RCC 7860 (cell line): ENCODE results near the gene PDZRN4.

ENCODE experiments used
- DNase-seq: peaks from one replicate; pipeline ENCODE4 v3.0.0-alpha.2; 2015; ENCODE audit warnings: low spot score
- FAIRE-seq: peaks from 2 replicates; lab custom pipeline; 2012; peaks lifted over from hg19 to GRCh38; lab: Jason Lieb, UNC

Gene PDZRN4

DNA sequence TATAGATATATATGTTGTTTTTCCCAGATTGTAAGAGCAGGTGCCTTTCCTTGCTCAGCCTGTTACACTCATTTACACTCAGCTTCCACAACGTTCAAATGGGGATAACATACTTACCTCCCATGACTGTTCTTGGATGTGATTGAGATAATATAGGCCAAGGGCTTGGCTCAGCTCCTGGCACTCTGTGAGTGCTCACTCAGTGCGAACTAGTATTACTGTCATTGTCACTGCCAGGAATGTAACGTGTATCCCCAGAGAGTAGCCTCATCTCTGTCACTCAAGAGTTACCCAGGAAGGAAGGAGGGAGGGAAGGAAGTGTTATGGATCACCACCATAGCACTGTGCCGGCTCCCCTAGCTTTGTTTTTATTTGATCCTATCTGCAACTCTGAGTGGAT is 307.9 kb downstream of the PDZRN4 start:
- FAIRE-seq = no peak
- no peak for DNase-seq

GRCh38 chr12:41497409-41497808 is 309.3 kb downstream of the PDZRN4 start:
- DNase-seq (no peak), FAIRE-seq (no peak)

DNA sequence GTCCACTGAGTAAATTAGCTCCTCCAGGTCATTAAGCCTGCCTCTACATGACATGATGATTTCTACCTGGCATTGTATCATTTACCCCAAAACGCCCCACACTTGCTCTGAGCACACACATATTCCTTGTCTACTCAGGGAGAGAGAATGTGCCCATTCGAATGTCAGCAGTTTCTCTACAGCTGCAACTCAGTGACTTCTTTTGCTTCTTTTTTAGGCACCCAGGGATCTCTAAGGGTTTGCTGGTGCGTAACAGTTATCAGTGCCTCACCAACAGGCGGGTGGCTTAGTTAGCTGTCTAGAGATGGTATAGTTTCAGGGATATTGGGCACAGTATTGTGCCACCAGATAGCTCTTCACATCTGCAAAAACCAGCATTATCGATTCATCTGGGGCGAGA is 316.9 kb downstream of the PDZRN4 start:
- no peak for FAIRE-seq
- no peak for DNase-seq

DNA sequence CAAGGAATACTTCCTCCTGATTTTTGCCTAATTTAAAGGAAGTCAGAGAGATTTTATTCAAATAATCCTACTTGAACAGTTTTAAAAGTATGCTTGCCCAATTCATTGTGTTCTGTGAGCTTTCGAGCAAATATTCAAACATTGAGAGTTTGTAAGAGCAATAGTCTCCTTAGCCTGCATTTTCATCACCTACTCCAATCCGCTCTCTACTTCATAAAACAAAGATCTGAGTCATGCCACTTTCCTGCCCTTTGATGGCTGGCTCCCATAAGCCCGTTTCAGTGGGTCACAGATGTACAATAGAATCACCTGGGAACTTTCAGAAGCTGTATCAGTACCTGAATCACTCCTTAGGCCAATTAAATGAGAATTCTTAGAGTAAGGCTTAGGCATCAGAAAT is 319.2 kb downstream of the PDZRN4 start:
- no peak for FAIRE-seq
- DNase-seq = no peak

DNA sequence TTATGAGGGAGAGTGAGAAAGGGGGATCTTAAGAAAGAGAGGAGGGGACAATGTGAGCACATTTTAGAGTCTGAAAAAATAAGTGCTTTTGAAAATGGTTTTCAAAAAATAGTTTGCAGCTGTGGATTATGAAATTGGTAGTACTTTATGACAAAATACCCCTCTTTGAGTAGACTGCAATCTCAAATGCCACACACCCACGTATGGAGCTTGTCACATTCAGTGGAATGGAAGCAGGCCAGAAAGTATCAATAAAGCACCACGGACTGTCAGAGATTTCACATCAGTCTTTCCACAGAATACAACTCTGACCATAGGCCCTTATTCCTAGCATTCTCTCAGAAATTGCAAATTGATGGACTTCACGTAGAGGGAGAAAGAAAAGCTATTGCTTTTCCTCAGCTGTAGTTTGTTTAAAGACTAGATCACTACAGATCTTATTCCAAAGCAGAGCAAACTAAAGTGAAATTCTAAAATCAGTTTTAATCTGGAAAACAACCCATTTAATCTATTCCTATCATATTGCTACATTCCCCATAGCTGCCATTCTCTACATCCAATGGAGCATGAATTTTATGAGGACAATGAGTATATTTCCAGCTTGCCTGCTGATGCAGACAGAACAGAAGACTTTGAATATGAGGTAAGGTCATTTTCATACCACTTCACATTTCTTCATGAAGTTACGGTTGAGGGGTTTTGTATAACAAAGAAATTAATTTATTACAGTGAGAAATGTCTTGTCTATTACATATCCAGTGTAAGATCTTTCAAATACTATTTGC is 321.3 kb downstream of the PDZRN4 start:
- FAIRE-seq = no peak
- no peak for DNase-seq

DNA sequence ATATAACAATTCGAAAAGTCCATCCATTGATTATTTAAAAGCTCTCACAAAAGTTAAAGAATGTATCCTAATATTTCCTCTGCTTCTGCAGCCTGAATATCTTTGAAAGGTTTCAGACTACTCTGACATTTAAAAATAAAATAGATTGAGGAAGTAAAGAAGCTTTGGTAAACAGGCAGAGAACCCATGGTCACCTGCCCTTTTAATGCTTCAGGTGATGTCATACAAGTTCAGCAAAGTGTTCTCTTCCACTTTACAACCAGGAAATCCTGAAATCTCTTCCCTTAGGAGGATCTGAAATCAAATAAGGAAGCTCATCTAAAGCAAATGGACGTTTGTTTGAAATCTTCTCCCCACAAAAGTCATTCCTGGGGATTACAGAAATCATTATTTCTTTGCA is 322.4 kb downstream of the PDZRN4 start:
- DNase-seq (no peak), FAIRE-seq (no peak)

DNA sequence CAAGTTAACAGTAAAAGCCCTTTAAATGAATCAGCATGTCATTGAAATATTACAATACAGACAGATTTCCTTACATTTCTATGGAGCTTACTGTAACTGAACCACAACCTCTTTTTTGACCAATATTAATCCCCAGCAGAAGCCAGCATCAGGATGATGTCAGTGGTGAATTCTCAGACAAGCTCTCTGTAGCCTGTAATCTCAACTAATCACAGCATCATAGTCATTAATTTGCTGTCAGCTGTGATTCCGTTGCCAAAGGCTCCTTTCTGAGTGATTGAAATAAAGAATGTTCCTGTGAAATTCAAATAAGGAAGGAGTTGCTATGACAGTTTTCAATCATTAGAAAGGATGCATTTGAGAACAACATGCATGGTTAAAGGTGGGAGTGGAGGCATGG is 323.1 kb downstream of the PDZRN4 start:
- FAIRE-seq = no peak

GRCh38 chr12:41512497-41512896 is 324.4 kb downstream of the PDZRN4 start:
- FAIRE-seq = no peak
- DNase-seq = no peak

More for the DNA sequence above, 323.1 kb downstream of the PDZRN4 start:
- DNase-seq = no peak

GRCh38 chr12:41514021-41514777 is 326.1 kb downstream of the PDZRN4 start:
- no peak for DNase-seq
- no peak for FAIRE-seq

DNA sequence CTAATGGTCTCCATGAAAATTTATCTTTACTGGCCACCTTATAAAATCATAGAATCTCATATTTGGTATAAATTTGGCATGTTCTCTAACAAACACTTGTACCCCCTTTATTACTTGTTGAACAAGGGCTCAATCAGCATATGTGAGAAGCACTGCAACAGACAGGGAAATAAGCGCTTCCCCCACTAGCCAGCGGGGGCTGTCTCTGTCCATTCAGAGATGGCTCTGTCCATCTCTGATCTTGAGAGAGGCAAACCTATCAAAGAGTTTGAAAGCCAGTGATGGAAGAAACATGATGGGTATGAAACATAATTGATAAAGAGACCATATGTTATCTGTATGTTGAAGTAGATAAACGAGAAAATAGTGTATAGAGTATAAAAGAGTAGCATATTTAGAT is 326.8 kb downstream of the PDZRN4 start:
- FAIRE-seq = no peak
- DNase-seq = no peak

DNA sequence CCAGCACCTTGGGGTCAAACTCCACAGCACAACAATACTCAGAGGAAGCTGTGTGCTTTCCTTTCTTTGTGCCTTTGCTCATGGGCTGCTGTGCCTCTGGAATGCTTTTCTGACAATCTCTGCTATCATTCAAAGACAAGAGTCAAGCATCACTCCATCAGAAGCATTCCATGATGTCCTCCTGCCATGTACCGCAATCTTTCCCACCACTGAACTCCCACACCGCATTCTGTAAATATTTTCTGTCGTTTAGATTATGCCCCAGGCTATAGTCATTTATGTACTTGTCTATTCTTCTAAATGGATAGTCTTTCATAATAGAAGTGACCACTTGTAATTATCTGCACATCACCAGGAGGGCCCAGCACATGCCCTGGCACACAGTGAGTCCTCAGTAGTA is 327.8 kb downstream of the PDZRN4 start:
- no peak for DNase-seq
- FAIRE-seq = no peak

- DNase-seq = no peak
- no peak for FAIRE-seq
These were observed 332.7 kb downstream of the PDZRN4 start for GRCh38 chr12:41520869-41521268.

- FAIRE-seq (peak; percentile 86), DNase-seq (peak; percentile 77)
These were observed 333.8 kb downstream of the PDZRN4 start for GRCh38 chr12:41521872-41522379.

DNA sequence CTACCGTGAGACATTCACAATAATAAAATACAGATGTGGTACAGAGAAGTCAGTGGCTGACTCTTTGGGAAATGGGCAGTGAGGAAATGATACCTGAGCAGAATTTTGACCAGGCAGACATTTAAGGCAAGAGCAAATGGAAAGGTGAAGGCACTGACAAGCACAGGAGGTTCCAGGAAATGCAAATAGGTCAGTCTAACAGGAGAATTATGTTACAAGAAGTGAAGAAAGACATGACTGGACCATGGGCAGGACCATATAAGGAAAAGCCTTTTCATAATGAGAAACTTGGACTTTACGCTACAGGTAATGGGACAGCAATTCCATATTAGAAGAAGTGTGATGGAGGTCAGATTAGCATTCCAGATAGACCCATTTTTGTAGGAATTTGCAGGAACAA is 338.9 kb downstream of the PDZRN4 start:
- FAIRE-seq (no peak), DNase-seq (no peak)

- FAIRE-seq (no peak), DNase-seq (no peak)
These were observed 339.5 kb downstream of the PDZRN4 start for GRCh38 chr12:41527534-41528116.

DNA sequence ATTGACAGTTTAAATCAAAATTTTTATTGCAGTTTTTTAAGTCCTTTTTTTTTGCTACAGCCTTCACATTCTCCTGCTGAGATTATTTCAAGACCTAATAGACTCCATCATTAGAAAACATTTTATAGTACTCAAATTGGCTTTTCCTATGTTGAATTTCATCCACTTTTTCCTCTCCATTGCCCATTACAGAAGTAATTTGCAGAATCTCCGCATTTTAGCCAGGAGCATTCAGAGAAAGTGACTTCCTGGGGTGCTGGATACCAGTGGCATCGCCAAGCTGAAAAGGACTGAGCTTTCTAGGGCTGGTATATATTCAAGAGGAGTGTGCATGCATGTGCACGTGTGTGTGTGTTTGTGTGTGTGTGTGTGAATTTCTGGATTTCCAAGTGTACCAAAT is 340.8 kb downstream of the PDZRN4 start:
- FAIRE-seq = no peak
- DNase-seq = no peak

DNA sequence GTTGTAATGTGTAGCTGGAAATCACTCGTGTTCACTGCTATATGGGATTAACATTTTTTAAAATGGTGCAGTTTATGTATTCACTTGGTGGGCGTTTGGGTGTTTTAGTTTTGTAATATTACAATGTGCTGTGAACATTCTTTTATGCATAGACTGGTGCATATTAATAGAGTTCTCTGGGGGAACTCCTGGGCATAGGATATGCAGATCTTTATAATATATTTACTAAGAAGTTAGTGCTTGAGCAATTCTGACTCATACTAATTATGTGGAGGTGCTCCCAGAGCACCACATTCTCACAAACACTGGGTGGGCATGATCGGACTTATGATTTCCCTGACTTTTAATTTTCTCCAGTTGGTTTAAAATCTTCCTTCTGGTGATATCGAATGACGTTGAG is 342.3 kb downstream of the PDZRN4 start:
- FAIRE-seq = no peak
- DNase-seq = no peak

DNA sequence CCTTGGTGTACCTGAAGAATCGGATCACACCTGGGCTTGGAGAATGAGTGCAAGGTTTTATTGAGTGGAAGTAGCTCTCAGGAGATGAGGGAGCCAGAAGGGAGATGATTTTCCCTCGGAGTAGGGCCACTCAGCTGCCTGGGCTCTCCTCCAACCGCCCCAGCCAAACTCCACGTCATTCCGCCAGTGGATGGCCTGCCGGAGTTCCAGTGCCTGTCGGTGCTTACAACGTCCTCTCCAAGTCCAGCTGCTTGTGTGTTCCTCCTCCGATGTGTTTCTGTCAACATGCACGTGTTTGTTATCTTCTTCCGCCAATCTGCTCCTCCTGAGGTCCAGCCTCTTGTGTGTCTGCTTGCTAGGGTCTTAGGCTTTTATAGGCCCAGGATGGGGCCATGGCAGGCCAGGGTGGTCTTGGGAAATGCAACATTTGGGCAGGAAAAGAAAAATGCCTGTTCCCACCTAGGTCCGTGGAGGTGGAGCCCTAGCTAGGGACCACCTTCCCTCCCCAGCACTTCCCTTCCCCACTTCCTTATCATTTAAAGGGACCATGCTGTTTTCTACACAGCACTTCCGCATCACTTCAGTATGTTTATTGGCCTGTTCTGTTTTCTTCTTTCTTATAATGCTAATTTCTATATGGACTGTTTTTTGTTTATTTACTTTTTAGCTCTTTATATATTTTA is 343.2 kb downstream of the PDZRN4 start:
- FAIRE-seq = no peak
- DNase-seq = no peak

DNA sequence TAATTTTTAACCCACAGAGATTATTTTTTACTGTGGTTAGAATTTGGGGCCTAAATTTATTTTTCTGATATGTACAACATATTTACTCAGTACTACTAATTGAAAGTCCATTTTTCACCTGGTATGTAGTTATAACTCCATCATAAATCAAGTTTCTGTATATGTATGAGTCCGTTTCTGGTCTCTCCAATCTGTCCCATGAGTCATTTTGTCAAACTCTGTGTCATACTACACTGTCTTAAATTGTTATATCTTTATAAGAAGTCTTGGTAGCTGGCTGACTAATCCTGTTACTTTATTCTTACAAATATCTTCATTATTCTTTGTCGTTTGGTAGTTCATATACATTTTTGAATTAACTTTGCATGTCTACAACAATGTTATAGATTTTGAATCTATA is 344.0 kb downstream of the PDZRN4 start:
- FAIRE-seq = no peak
- no peak for DNase-seq

DNA sequence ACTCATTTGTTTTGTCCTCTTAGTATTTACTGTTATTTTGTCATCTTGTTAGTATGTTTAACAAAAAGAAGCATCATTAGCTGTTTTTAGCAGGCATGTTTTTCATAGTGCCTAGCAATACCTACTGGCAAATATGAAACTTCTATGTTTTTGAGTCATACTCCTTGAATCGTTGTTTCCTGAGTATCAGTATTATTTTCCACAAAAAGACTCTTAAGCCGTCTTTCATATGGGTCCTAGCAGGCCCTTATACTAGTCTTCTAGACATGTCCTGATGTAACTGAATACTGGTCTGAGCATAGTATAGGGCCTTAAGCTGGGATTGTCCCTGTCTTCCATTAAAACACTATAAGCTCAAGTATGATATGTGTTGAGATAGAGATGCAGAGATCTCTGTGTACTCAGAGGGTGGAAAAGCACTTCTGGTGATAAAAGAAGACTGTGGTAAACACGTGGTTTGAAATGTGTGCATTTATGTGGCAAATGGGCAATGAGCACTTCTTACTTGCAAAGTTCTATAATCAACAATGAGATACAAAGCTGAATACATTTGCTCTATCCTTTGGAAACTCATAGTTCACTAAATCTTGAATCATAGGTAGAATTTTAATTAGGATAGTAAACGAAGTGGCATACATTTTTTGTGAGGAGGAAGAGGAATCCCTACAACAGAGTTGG is 348.8 kb downstream of the PDZRN4 start:
- FAIRE-seq (no peak), DNase-seq (no peak)

- no peak for FAIRE-seq
- DNase-seq = no peak
These were observed 349.4 kb downstream of the PDZRN4 start for GRCh38 chr12:41537522-41537921.
